D721Med (cell line): ENCODE data around the gene ARHGAP26.

Experiments used
- DNase-seq: peaks from one replicate; pipeline ENCODE4 v3.0.0; 2011; ENCODE audit warnings: low spot score; ENCODE audit not compliant: insufficient read length
- FAIRE-seq: peaks from 2 replicates; lab custom pipeline; 2011; peaks lifted over from hg19 to GRCh38; lab: Jason Lieb, UNC
- TF ChIP-seq, protein P1 (sequence below): IDR thresholded peaks from 2 replicates; pipeline ENCODE4 v1.5.1; 2012; ENCODE audit warnings: mild to moderate bottlenecking, control low read depth; ENCODE audit not compliant: insufficient read depth; ENCODE audit errors: missing control alignments

ARHGAP26 gene

GRCh38 chr5:143040622-143041021 lies 270.4 kb downstream of the ARHGAP26 start:
- no peak for FAIRE-seq
- DNase-seq, result no peak
- TF ChIP-seq, protein P1, sequence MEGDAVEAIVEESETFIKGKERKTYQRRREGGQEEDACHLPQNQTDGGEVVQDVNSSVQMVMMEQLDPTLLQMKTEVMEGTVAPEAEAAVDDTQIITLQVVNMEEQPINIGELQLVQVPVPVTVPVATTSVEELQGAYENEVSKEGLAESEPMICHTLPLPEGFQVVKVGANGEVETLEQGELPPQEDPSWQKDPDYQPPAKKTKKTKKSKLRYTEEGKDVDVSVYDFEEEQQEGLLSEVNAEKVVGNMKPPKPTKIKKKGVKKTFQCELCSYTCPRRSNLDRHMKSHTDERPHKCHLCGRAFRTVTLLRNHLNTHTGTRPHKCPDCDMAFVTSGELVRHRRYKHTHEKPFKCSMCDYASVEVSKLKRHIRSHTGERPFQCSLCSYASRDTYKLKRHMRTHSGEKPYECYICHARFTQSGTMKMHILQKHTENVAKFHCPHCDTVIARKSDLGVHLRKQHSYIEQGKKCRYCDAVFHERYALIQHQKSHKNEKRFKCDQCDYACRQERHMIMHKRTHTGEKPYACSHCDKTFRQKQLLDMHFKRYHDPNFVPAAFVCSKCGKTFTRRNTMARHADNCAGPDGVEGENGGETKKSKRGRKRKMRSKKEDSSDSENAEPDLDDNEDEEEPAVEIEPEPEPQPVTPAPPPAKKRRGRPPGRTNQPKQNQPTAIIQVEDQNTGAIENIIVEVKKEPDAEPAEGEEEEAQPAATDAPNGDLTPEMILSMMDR, result no peak

- DNase-seq, result no peak
- no peak for FAIRE-seq
These were observed 271.3 kb downstream of the ARHGAP26 start for GRCh38 chr5:143041461-143041860.

DNA sequence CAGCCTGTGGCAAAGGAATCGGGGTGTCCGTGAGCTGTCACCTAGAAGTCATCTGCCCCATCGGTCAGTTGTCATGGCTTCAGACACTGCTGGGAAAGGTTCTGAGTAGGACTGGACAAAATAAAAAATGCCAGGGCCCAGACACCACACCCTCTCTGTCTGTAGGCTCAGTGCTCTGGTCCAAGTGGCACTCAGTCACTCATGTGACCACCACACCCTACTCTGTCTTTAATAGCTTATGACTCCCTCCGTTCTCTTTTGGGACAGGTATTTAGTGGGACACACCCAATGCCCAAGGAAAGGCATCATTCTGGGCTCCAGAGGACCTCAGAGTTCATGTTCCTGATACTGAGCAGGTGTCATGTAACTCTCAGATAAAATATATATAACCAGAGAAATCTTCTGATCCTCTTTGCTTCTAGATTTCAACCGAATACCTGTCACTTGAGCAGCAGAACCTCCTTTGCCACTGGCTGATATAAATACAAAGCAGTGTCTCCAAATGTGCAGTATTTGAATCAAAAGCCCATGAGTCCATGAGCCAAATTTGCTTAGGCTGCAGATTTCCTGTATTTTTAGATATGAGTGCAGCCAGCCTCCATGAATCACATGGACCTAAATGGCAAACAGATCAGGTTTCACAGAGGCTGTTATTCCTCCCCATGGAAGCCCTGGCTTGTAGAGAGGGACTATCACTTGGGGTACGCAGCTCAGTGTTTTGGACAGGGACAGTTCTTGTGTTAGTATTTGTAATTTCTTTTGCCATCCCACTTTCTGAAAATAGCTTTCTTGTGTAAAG lies 272.0 kb downstream of the ARHGAP26 start:
- FAIRE-seq, result no peak
- DNase-seq, result no peak
- TF ChIP-seq, protein P1, result no peak

More at GRCh38 chr5:143041461-143041860, 271.3 kb downstream of the ARHGAP26 start:
- TF ChIP-seq, protein P1, result no peak

GRCh38 chr5:143044265-143044664 lies 274.1 kb downstream of the ARHGAP26 start:
- TF ChIP-seq, protein P1, result no peak
- DNase-seq (no peak), FAIRE-seq (no peak)

GRCh38 chr5:143045062-143045461 lies 274.9 kb downstream of the ARHGAP26 start:
- TF ChIP-seq, protein P1, result no peak
- FAIRE-seq, result no peak
- no peak for DNase-seq

DNA sequence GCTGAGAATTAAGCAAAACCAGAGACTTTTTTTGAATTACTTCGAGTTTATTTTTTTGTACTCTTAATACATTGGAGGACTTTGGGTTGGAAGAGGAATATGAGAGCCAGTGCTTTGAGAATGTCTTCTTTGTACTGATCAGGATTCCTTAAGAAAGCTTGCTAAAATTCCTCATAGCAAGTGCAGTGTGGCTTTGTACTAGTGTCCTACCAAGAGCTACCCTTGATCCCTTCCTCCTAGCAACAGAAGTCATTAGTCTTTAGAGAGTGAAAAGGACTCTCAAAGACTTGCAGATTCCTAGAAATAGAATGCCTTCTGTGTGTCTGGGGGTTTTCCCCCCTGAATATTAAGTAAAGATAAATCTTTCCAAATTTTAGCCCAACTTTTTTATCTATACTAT lies 276.1 kb downstream of the ARHGAP26 start:
- no peak for FAIRE-seq
- TF ChIP-seq, protein P1, result no peak
- no peak for DNase-seq

DNA sequence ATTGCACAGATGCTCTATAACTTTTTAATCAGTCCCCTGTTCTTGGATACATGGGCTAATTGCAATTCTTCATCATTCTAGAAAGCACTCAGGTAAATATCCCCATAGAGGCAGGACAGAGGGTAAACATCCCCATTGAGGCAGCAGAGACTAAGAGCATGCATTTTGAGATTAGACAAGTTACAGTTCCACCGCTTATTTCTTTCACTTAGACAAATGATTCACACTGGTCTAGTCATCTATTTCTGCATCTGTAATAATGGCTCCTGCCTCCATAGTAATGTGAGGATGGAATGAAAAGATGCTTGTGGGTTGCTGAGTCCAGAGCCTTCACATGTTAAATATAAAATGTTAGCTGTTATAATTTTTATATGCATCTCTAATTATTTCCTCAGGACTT lies 276.9 kb downstream of the ARHGAP26 start:
- no peak for DNase-seq
- FAIRE-seq, result no peak
- TF ChIP-seq, protein P1, result no peak
